PC-3 (cell line): ENCODE results near the gene CLDN1. TPM values are rescaled to one million over a fixed set of nuclear protein-coding genes. Genes with fewer than 3 reads are reported as not detected.

Source experiments
- ATAC-seq: fragments of 200-7000 bp; cut with Tn5 transposase; 2 replicates; pipeline ENCODE4 v1.9.1; 2020; ENCODE audit warnings: mild to moderate bottlenecking, moderate library complexity
- BruUV-seq: library from RNA; stranded (reverse); fragments of 400-500 nt; replicated peaks from 2 replicates; lab custom pipeline; 2021; lab: Mats Ljungman, UMichigan
- CTCF ChIA-PET: fragments of 300-600 bp; sonication (Branson Sonifier 250); formaldehyde crosslinking; loops from one replicate; lab custom pipeline; 2022; ENCODE audit warnings: antibody characterized with exemption; lab: Charles Lee
- POLR2A ChIA-PET: fragments of 300-600 bp; sonication (Branson Sonifier 250); formaldehyde crosslinking; loops from one replicate; lab custom pipeline; 2022; ENCODE audit warnings: antibody characterized with exemption; ENCODE audit not compliant: unreplicated experiment; lab: Charles Lee
- DNase-seq: peaks from one replicate; pipeline ENCODE4 v3.0.0-alpha.2; 2015
- H2AFZ ChIP-seq: fragments of 300-600 bp; sonication (generic); 2 replicates; pipeline ENCODE4 v1.6.0; 2016; ENCODE audit warnings: antibody characterized with exemption, low read length
- H3F3A ChIP-seq: fragments of 300-600 bp; sonication (generic); one replicate; pipeline ENCODE4 v1.6.0; 2017; ENCODE audit warnings: antibody characterized with exemption, low read length, control low read depth, mild to moderate bottlenecking; ENCODE audit not compliant: unreplicated experiment
- H3K27ac ChIP-seq: fragments of 300-600 bp; sonication (generic); 2 replicates; pipeline ENCODE4 v1.5.1; 2016; ENCODE audit warnings: mild to moderate bottlenecking, low read length
- H3K27me3 ChIP-seq: fragments of 300-600 bp; sonication (generic); 2 replicates; pipeline ENCODE4 v1.6.1; 2016; ENCODE audit warnings: low read length, mixed read lengths
- H3K36me3 ChIP-seq: fragments of 300-600 bp; sonication (generic); 2 replicates; pipeline ENCODE4 v1.6.1; 2016; ENCODE audit warnings: low read depth, mixed run types, low read length, mixed read lengths
- H3K4me1 ChIP-seq: fragments of 300-600 bp; sonication (generic); 2 replicates; pipeline ENCODE4 v1.5.1; 2016; ENCODE audit warnings: low read length; ENCODE audit not compliant: insufficient read depth
- H3K4me2 ChIP-seq: fragments of 300-600 bp; sonication (generic); 2 replicates; pipeline ENCODE4 v1.6.0; 2016; ENCODE audit warnings: low read length
- H3K4me3 ChIP-seq: fragments of 300-600 bp; sonication (generic); 2 replicates; pipeline ENCODE4 v1.5.1; 2016; ENCODE audit warnings: mild to moderate bottlenecking, low read length, mixed read lengths
- H3K79me2 ChIP-seq: fragments of 300-600 bp; sonication (generic); 2 replicates; pipeline ENCODE4 v1.6.1; 2017; ENCODE audit warnings: low read length, mixed read lengths
- H3K9ac ChIP-seq: fragments of 300-600 bp; sonication (generic); 2 replicates; pipeline ENCODE4 v1.6.0; 2016; ENCODE audit warnings: mild to moderate bottlenecking, low read length
- H3K9me2 ChIP-seq: fragments of 300-600 bp; sonication (generic); replicated peaks from 2 replicates; pipeline ENCODE4 v1.6.1; 2016; ENCODE audit warnings: mixed run types, low read length, mixed read lengths
- H3K9me3 ChIP-seq: fragments of 300-600 bp; sonication (generic); 2 replicates; pipeline ENCODE4 v1.6.1; 2016; ENCODE audit warnings: low read length, mixed read lengths
- H4K20me1 ChIP-seq: fragments of 300-600 bp; sonication (generic); 2 replicates; pipeline ENCODE4 v1.6.1; 2016; ENCODE audit warnings: low read length, mixed read lengths
- CTCF ChIP-seq: fragments of 300-600 bp; sonication (generic); conservative IDR thresholded peaks from 2 replicates; pipeline ENCODE4 v1.5.1; 2017; ENCODE audit warnings: antibody characterized with exemption, low read depth, mild to moderate bottlenecking, low read length
- EZH2 ChIP-seq: fragments of 300-600 bp; sonication (generic); IDR thresholded peaks from one replicate; pipeline ENCODE4 v1.6.1; 2017; ENCODE audit warnings: antibody characterized with exemption, mild to moderate bottlenecking, low read length; ENCODE audit not compliant: unreplicated experiment
- EZH2phosphoT487 ChIP-seq: fragments of 300-600 bp; sonication (generic); IDR thresholded peaks from 2 replicates; pipeline ENCODE4 v1.6.1; 2018; ENCODE audit warnings: mild to moderate bottlenecking, antibody characterized with exemption, low read length, borderline replicate concordance
- intact Hi-C: fragments of 100-400 bp; cut with micrococcal nuclease; formaldehyde crosslinking; loops from 2 replicates; pipeline ENCODE4 v1.9.0; 2023
- total RNA-seq: library from RNA; depleted of rRNA; stranded (reverse); fragments of >200 nt; gene quantifications from 2 replicates; pipeline ENCODE4 v1.2.3, GENCODE V29; 2014

The CLDN1 gene
- total RNA-seq, 1 experiment from 2014 or later: 6.8 TPM

GRCh38 chr3:190293621-190294020 is 28.6 kb downstream of the CLDN1 start:
- H3K4me3 ChIP-seq: no peak overlapping the region
- no peaks in the 10 kb centered on the region for H3K27me3 ChIP-seq
- H3K9me3 ChIP-seq: no peaks in the 10 kb centered on the region
- no peaks in the 10 kb centered on the region for H3K36me3 ChIP-seq
- no peak overlapping the region for H3K9ac ChIP-seq
- BruUV-seq: no TSS peak
- no peak overlapping the region for H3K27ac ChIP-seq
- ATAC-seq: no peak
- no peaks in the 10 kb centered on the region for H4K20me1 ChIP-seq
- ChIA-PET POLR2A (no interaction called here), CTCF (no interaction called here)
- TF ChIP-seq CTCF (no peak), EZH2phosphoT487 (no peak), EZH2 (no peak)
- no peak overlapping the region for H2AFZ ChIP-seq
- intact Hi-C loops: no loop called here
- DNase-seq: no peak
- H3K9me2 ChIP-seq: no peaks in the 10 kb centered on the region
- no peaks in the 10 kb centered on the region for H3K79me2 ChIP-seq
- H3F3A ChIP-seq: no peaks in the 10 kb centered on the region
- no peak overlapping the region for H3K4me2 ChIP-seq
- H3K4me1 ChIP-seq: peaks cover 11% of the 10 kb centered on the region; the same call in 1 of the 2 replicates

- H3K36me3 ChIP-seq: no peaks in the 10 kb centered on the region
- H3K27me3 ChIP-seq: no peaks in the 10 kb centered on the region
- intact Hi-C loops: no loop called here
- no peaks in the 10 kb centered on the region for H3F3A ChIP-seq
- ChIA-PET CTCF (no interaction called here), POLR2A (no interaction called here)
- H3K4me3 ChIP-seq: no peak overlapping the region
- no peak overlapping the region for H3K4me2 ChIP-seq
- no peaks in the 10 kb centered on the region for H3K9me2 ChIP-seq
- no TSS peak for BruUV-seq
- no peak for TF ChIP-seq EZH2
- TF ChIP-seq EZH2phosphoT487: no peak
- no peak for TF ChIP-seq CTCF
- no peak overlapping the region for H3K9ac ChIP-seq
- DNase-seq: no peak
- no peaks in the 10 kb centered on the region for H3K79me2 ChIP-seq
- no peak overlapping the region for H2AFZ ChIP-seq
- ATAC-seq: no peak
- H3K4me1 ChIP-seq: peaks cover 9% of the 10 kb centered on the region; the same call in 1 of the 2 replicates
- H4K20me1 ChIP-seq: no peaks in the 10 kb centered on the region
- no peaks in the 10 kb centered on the region; the same call in 1 of the 2 replicates for H3K9me3 ChIP-seq
- no peak overlapping the region for H3K27ac ChIP-seq
Measured at GRCh38 chr3:190291994-190292584, 30.2 kb downstream of the CLDN1 start.

- CTCF ChIA-PET: no interaction called here
- Histone ChIP-seq H3K27ac (no peak overlapping the region), H3K4me3 (no peak overlapping the region), H3K9ac (no peak overlapping the region), H3K9me2 (no peaks in the 10 kb centered on the region), H3K27me3 (no peaks in the 10 kb centered on the region), H3K79me2 (no peaks in the 10 kb centered on the region), H2AFZ (no peak overlapping the region), H3K36me3 (0 out of 2 replicates have a peak, but pooled peaks cover 2% of the 10 kb centered on the region), H3K4me2 (no peak overlapping the region), H3K4me1 (0 out of 2 replicates have a peak, but pooled peaks cover 3% of the 10 kb centered on the region), H3F3A (no peaks in the 10 kb centered on the region), H3K9me3 (no peaks in the 10 kb centered on the region; the same call in none of the 2 replicates), H4K20me1 (no peaks in the 10 kb centered on the region)
- intact Hi-C loops: no loop called here
- no peak for ATAC-seq
- TF ChIP-seq EZH2phosphoT487: no peak
- POLR2A ChIA-PET: no interaction called here
- BruUV-seq: no TSS peak
- no peak for DNase-seq
Measured at GRCh38 chr3:190289989-190290388, 32.3 kb downstream of the CLDN1 start.
